Amygdala (tissue), 56 donors: ENCODE measurements around the gene CPVL.
"Not testable (repeated sequence)": the region's sequence is repeated elsewhere in the genome, so short reads cannot be mapped to it uniquely, and the experiment has no call there.

Experiments used
- DNase-seq, 56 donors: peaks; one replicate each; lab custom pipeline; 2025; lab: John Stamatoyannopoulos, UW

CPVL gene

DNA sequence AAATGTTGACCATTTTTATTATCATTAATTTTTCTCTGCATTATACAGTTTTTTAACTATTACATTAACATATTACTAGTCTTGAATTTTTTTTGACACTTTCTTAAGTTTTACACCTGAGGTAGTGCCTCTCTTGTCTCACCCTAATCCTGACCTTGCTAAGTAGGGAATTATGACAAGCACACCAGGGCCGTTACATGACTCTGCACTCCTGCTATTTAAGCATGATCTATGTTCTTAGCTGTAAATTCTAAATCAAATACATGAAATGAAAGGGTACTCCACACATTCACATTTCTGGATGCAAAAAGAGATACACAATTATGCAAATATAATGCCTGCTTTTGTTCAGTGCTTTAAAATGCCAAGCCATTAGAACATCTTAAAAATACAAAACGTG is 23.6 kb downstream of the CPVL start:
- DNase-seq: no peak

- no peak for DNase-seq
These were observed 24.3 kb downstream of the CPVL start for GRCh38 chr7:29122081-29122480.

DNA sequence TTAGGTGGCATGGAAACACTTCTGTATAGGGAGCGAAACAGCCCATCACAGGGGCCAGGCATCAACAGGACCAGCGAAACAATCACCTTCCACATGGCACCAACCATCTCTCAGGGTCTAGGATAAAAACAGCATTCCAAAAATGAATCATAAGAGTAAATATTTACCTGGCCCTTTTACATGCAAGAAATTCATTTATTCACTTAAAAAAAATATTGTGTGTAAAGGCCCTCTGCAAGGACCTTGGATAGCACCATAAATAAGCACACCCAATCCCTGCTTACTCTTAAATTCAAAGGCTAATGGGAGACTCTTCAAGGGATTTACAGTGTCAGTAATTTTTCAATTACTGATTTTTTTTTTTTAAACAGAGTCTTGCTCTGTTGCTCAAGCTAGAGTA is 25.4 kb downstream of the CPVL start:
- DNase-seq: no peak

GRCh38 chr7:29119538-29119937 is 26.8 kb downstream of the CPVL start:
- DNase-seq: no peak

- no peak for DNase-seq
These were observed 29.8 kb downstream of the CPVL start for GRCh38 chr7:29116361-29117200.

GRCh38 chr7:29115753-29116152 is 30.6 kb downstream of the CPVL start:
- DNase-seq: no peak

GRCh38 chr7:29115130-29115687 is 31.1 kb downstream of the CPVL start:
- peak in 3 of 56 donors; percentile 3 to 31 (median 8) for DNase-seq

DNA sequence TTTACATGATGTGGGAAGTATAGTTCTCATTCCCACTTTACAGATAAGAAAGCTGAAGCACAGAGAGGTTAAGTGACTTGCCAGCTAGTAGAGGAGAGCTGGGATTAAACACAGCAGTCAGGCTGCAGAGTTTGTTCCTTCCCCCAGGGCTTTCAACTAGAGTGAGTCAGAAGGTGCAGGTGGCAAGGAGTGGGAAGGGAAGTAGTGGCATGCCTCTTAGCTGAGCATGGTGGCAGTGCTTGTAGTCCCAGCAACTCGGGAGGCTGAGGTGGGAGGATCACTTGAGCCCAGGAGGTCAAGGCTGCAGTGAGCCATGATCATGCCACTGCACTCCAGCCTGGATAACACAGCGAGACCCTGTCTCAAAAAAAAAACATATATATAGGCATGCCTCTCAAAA is 32.1 kb downstream of the CPVL start:
- DNase-seq: not testable (repeated sequence)

GRCh38 chr7:29113384-29114102 is 32.8 kb downstream of the CPVL start:
- no peak for DNase-seq

GRCh38 chr7:29112721-29113120 is 33.6 kb downstream of the CPVL start:
- no peak for DNase-seq

GRCh38 chr7:29109899-29110298 is 36.4 kb downstream of the CPVL start:
- no peak for DNase-seq

GRCh38 chr7:29109358-29109757 is 37.0 kb downstream of the CPVL start:
- no peak for DNase-seq

DNA sequence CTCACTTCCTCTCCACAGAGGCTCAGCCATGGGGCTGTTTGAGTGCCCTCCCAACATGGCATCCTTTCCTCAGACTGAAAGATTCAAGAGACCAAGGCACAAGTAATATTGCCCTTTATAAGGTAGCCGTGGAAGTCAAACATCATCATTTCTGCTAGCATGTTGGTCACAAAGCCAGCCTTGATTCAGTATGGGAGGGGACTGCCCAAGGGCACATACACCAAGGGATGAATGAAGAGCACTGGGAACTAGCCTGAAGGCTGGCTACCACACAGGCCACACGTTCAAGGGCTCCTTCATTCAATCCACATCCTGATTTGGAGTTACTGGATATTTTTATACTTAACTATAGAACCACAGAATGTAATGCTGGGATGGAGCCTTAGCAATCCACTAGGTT is 39.3 kb downstream of the CPVL start:
- DNase-seq: no peak

DNA sequence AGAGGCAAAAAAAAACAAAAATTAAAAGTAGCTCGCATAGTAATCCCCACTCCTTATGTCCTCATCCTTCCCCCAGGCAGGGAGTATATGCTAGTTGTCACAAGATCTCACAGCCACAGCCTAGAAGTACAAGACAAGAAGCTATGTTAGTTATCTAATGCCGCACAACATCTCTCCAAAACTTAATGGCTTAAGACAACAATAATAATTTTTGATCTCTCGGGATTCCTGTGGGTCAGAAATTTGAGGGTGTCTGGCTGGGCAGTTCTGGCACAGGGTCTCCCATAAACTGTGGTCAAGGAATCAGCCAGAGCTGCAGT is 39.7 kb downstream of the CPVL start:
- DNase-seq: no peak

DNA sequence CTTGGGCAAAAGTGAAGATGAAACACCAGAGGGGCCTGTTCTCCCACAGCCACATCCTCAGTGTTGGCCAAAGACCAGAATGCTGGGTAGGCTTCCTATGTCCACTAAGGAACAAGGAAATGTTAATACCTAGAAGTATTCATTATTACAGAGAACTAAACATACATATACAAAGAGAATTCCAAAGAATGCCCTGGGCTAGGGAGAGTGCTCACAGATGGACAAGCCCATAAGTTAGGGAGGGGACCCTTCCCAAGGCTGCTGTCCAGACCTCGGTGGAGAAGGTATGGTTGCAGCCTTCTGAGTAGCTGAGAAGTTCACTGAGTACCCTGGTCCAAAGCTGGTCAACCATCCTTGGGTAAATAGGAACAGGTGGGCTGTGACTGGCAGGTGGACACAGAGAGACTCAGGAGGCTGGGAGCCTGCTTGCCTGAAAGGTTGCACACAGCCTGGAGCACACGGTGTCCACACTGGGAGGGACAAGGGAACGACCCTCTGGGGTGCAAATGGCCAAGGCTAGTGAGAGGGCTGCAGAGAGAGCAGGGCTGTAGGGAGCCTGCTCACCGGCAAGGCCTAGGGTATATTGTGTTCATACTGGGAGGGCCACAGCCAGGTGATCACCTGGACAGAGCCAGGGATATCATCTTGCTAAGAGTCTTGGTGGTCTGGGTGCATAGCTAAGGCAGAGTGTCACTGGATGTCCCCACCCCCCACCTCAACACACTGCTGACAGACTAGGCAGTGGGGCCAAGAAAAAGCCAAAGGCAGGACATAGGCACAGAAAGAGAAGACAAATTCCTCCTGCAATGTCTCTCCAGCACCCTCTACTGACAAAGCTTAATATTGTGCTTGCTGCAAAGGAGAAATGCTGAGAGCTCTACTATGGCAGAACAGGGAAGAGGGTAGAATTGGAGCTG is 40.3 kb downstream of the CPVL start:
- peak in 19 of 56 donors; percentile 4 to 71 (median 23) for DNase-seq

DNA sequence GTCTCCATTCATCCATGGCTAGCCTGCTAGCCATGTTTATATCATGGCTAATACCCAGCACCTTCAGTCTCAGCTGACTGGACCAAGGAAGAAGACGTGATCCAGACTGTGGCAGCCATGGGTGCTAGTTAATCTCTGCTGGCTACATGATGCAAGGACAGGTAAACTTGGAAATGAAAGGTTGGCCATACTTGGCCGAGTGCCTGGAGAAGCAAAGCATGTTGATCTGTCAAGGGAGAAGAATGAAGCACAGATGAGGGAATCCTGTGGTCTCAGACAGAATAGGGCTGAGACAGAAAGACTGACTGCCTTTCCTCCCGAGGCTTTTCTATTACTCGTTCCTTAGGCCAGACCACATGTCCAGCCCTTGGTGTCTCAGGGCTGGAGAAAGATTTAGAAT is 41.1 kb downstream of the CPVL start:
- DNase-seq: no peak

- peak in 27 of 56 donors; percentile 4 to 68 (median 29) for DNase-seq
These were observed 43.7 kb downstream of the CPVL start for GRCh38 chr7:29102558-29103151.

GRCh38 chr7:29100924-29101323 is 45.4 kb downstream of the CPVL start:
- DNase-seq: no peak

DNA sequence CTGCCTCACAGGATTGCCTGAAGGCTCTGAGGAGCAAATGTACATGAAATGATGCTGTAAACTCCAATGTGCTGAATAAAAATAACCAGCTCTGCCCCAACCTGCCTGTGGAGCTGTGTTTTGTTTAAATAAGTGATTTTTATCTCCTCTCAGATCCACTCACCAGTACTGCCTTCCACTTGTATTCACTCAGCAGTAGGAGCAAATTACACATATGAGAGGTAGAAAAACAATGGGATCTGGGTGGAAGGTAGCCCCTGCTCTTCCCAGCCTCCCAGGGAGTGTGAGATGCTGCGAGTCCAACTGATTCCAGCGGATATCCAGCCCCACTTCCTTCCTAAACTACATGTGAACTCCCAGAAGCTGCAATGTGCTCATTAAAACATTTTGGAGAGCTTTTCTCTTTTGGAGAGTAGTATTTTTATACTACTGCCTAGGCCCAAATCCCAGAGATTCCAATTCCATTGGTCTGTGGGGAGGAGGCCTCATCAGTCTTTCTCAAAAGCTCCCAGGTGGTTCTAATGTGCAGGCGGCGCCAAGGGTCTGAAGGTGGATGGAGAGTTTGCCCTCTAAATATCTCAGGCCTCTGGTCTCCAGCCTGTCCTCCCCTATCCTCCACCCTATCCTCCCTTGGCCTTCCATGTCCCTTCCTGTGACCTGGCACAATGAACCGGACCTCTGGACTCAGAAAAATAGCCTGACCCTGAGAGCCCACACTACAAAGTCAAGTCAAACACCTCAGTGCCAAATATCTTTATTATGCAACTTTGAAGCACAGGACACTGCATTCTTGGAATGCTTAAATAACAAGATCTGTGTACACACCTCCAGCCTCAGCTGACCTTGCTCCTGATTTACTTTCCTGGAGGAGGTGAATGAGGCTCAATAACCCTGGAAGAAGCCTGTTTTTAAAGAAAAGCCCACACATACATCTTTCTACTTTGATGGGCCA is 46.2 kb downstream of the CPVL start:
- DNase-seq: no peak
